Liver (tissue), 9 donors: Measurements from ENCODE around the gene KRT31. TPM values are rescaled to one million over a fixed set of nuclear protein-coding genes. Genes with fewer than 3 reads are reported as not detected.

Source experiments
- DNase-seq: peaks from one replicate; pipeline ENCODE4 v3.0.0-alpha.2; 2017; ENCODE audit warnings: low spot score
- H3K27ac ChIP-seq, 2 donors: one replicate each; pipeline ENCODE4 v1.7.0; 2013; ENCODE audit warnings: inconsistent platforms in 2 of 2, low read length in 2 of 2, control low read depth in 1 of 2, low read depth in 1 of 2, mild to moderate bottlenecking in 1 of 2
- H3K27me3 ChIP-seq, 4 donors: one replicate each; pipeline versions ENCODE4 v1.6.1 to v1.7.0; 2013; ENCODE audit warnings: low read length in 3 of 4, inconsistent platforms in 1 of 4, mild to moderate bottlenecking in 1 of 4, moderate library complexity in 1 of 4; ENCODE audit not compliant: control insufficient read depth in 4 of 4, insufficient read depth in 4 of 4
- H3K36me3 ChIP-seq, 4 donors: one replicate each; pipeline versions ENCODE4 v1.6.1 to v1.7.0; 2013; ENCODE audit warnings: low read length in 3 of 4, mild to moderate bottlenecking in 3 of 4, low read depth in 1 of 4, moderate library complexity in 1 of 4; ENCODE audit not compliant: control insufficient read depth in 4 of 4, insufficient read depth in 3 of 4
- H3K4me1 ChIP-seq, 4 donors: one replicate each; pipeline versions ENCODE4 v1.6.1 to v1.7.0; 2013; ENCODE audit warnings: low read length in 3 of 4, mild to moderate bottlenecking in 3 of 4, moderate library complexity in 1 of 4; ENCODE audit not compliant: control insufficient read depth in 4 of 4, insufficient read depth in 4 of 4
- H3K4me3 ChIP-seq, 3 donors: one replicate each; pipeline versions ENCODE4 v1.6.1 to v1.7.0; 2013; ENCODE audit warnings: low read length in 3 of 3, control low read depth in 1 of 3, low read depth in 1 of 3, mild to moderate bottlenecking in 1 of 3
- H3K9ac ChIP-seq, 2 donors: one replicate each; pipeline ENCODE4 v1.7.0; 2013; ENCODE audit warnings: low read length in 2 of 2, mild to moderate bottlenecking in 2 of 2, moderate library complexity in 2 of 2, control low read depth in 1 of 2, low read depth in 1 of 2
- H3K9me3 ChIP-seq, 4 donors: one replicate each; pipeline versions ENCODE4 v1.6.1 to v1.7.0; 2013; ENCODE audit warnings: low read length in 3 of 4; ENCODE audit not compliant: control insufficient read depth in 4 of 4
- CTCF ChIP-seq: fragments of 150-350 bp; IDR thresholded peaks from 2 replicates; pipeline ENCODE4 v1.5.1; 2017; ENCODE audit warnings: improper control_type of control experiment, low read depth, low read length; ENCODE audit not compliant: missing input control
- EGR1 ChIP-seq, 2 donors: IDR thresholded peaks; 2 replicates each; pipeline ENCODE4 v1.6.1; 2016 to 2018; ENCODE audit warnings: antibody characterized with exemption in 2 of 2, low read depth in 2 of 2
- FOXA1 ChIP-seq: IDR thresholded peaks from 2 replicates; pipeline ENCODE4 v1.6.1; 2016; ENCODE audit warnings: antibody characterized with exemption
- FOXA2 ChIP-seq: IDR thresholded peaks from 2 replicates; pipeline ENCODE4 v1.6.1; 2016; ENCODE audit warnings: antibody characterized with exemption
- GABPA ChIP-seq, 2 donors: IDR thresholded peaks in 1 of 2; conservative IDR thresholded peaks in 1 of 2; 2 replicates each; pipeline ENCODE4 v1.6.1; 2016; ENCODE audit warnings: antibody characterized with exemption in 2 of 2, mild to moderate bottlenecking in 1 of 2, moderate library complexity in 1 of 2
- HNF4A ChIP-seq, 2 donors: conservative IDR thresholded peaks; 2 replicates each; pipeline ENCODE4 v1.6.1; 2016; ENCODE audit warnings: antibody characterized with exemption in 2 of 2, mild to moderate bottlenecking in 2 of 2
- HNF4G ChIP-seq: IDR thresholded peaks from 2 replicates; pipeline ENCODE4 v1.6.1; 2016; ENCODE audit warnings: antibody characterized with exemption
- JUND ChIP-seq, 2 donors: IDR thresholded peaks; 2 replicates each; pipeline ENCODE4 v1.6.1; 2016; ENCODE audit warnings: antibody characterized with exemption in 2 of 2
- MAX ChIP-seq: IDR thresholded peaks from 2 replicates; pipeline ENCODE4 v1.6.1; 2016; ENCODE audit warnings: antibody characterized with exemption
- NR2F2 ChIP-seq: IDR thresholded peaks from 2 replicates; pipeline ENCODE4 v1.6.1; 2016; ENCODE audit warnings: antibody characterized with exemption
- RAD21 ChIP-seq, 2 donors: IDR thresholded peaks; 2 replicates each; pipeline ENCODE4 v1.6.1; 2016; ENCODE audit warnings: antibody characterized with exemption in 2 of 2, mild to moderate bottlenecking in 2 of 2
- REST ChIP-seq: IDR thresholded peaks from 2 replicates; pipeline ENCODE4 v1.6.1; 2016; ENCODE audit warnings: antibody characterized with exemption, mild to moderate bottlenecking
- RXRA ChIP-seq, 2 donors: IDR thresholded peaks; 2 replicates each; pipeline ENCODE4 v1.6.1; 2017 to 2018; ENCODE audit warnings: antibody characterized with exemption in 2 of 2, mild to moderate bottlenecking in 1 of 2
- SP1 ChIP-seq: IDR thresholded peaks from 2 replicates; pipeline ENCODE4 v1.6.1; 2018; ENCODE audit warnings: antibody characterized with exemption, mild to moderate bottlenecking
- TAF1 ChIP-seq: conservative IDR thresholded peaks from 2 replicates; pipeline ENCODE4 v1.6.1; 2016; ENCODE audit warnings: antibody characterized with exemption, mild to moderate bottlenecking
- YY1 ChIP-seq: IDR thresholded peaks from 2 replicates; pipeline ENCODE4 v1.6.1; 2016; ENCODE audit warnings: antibody characterized with exemption, mild to moderate bottlenecking
- ZBTB33 ChIP-seq: IDR thresholded peaks from 2 replicates; pipeline ENCODE4 v1.6.1; 2016; ENCODE audit warnings: antibody characterized with exemption
- WGBS: extraction: QIAGEN DNeasy Blood & Tissue Kit; methylation state at CpG from one replicate; pipeline ENCODE4 v1.1.7; 2013; 5-methylcytosine and 5-hydroxymethylcytosine counted together
- polyA plus RNA-seq, 2 donors: library from polyadenylated mRNA; stranded (reverse) in 1 of 2; unstranded in 1 of 2; fragments of 200-250 nt in 1 of 2; fragments of >200 nt in 1 of 2; fragmentation: Nextera tagmentation in 1 of 2; extraction: Ambion mirVana in 1 of 2; gene quantifications; one replicate each; pipeline versions ENCODE4 v1.2.1 to v1.2.3, GENCODE V29; 2013 to 2015
- total RNA-seq, 2 donors: library from RNA; depleted of rRNA; stranded (reverse); fragments of >200 nt; gene quantifications; one replicate each; pipeline ENCODE4 v1.2.3, GENCODE V29; 2014
- donor health status: healthy.
- donor health status: healthy.
- donor health status: healthy.
- donor health status: healthy.
- donor health status: healthy.

KRT31 gene
- total and polyA plus RNA-seq, 4 donors = not detected

- TF ChIP-seq JUND (IDR thresholded peaks at IDR 0.05) = no peak
- no peak for TF ChIP-seq RAD21 (IDR thresholded peaks at IDR 0.05)
- TF ChIP-seq TAF1 = no peak
- TF ChIP-seq CTCF = no peak
- no peak for TF ChIP-seq HNF4G
- TF ChIP-seq NR2F2 = no peak
- TF ChIP-seq GABPA (IDR thresholded peaks at IDR 0.05 in 1 of 2, conservative IDR thresholded peaks at IDR 0.05 in 1 of 2) = no peak
- TF ChIP-seq HNF4A (conservative IDR thresholded peaks at IDR 0.05) = no peak
- TF ChIP-seq YY1 = no peak
- no peak for TF ChIP-seq FOXA2
- TF ChIP-seq EGR1 (IDR thresholded peaks at IDR 0.05; ENCODE audit: low read depth in 2 of 2) = no peak
- TF ChIP-seq MAX = no peak
- TF ChIP-seq ZBTB33 = no peak
- TF ChIP-seq REST = no peak
- TF ChIP-seq SP1 = no peak
- TF ChIP-seq RXRA (IDR thresholded peaks at IDR 0.05) = no peak
- H3K27ac ChIP-seq = no peak overlapping the region
- no peak for DNase-seq
- no peaks in the 10 kb centered on the region for H3K36me3 ChIP-seq
- WGBS = 94% methylated on average over 6 of the region's 6 CpGs
- no peaks in the 10 kb centered on the region for H3K9me3 ChIP-seq
- H3K4me3 ChIP-seq = no peak overlapping the region
- H3K4me1 ChIP-seq = peaks cover 0 to 17% (median 10%) of the 10 kb centered on the region in 4 donors
- H3K27me3 ChIP-seq = no peaks in the 10 kb centered on the region
- H3K9ac ChIP-seq = no peak overlapping the region
These were observed 19.7 kb upstream of the KRT31 start for GRCh38 chr17:41417127-41417526.

GRCh38 chr17:41416479-41416878 lies 19.1 kb upstream of the KRT31 start:
- H3K9ac ChIP-seq = no peak overlapping the region
- no peaks in the 10 kb centered on the region for H3K27me3 ChIP-seq
- peaks cover 0 to 17% (median 10%) of the 10 kb centered on the region in 4 donors for H3K4me1 ChIP-seq
- no peak overlapping the region for H3K27ac ChIP-seq
- TF ChIP-seq JUND (IDR thresholded peaks at IDR 0.05) = no peak
- no peak for TF ChIP-seq FOXA1
- TF ChIP-seq EGR1 (IDR thresholded peaks at IDR 0.05; ENCODE audit: low read depth in 2 of 2) = no peak
- no peak for TF ChIP-seq NR2F2
- no peak for TF ChIP-seq RXRA (IDR thresholded peaks at IDR 0.05)
- no peak for TF ChIP-seq HNF4A (conservative IDR thresholded peaks at IDR 0.05)
- no peak for TF ChIP-seq MAX
- no peak for TF ChIP-seq CTCF
- TF ChIP-seq ZBTB33 = no peak
- no peak for DNase-seq
- no peaks in the 10 kb centered on the region for H3K36me3 ChIP-seq
- no peaks in the 10 kb centered on the region for H3K9me3 ChIP-seq
- WGBS = 65% methylated on average over 5 of the region's 5 CpGs
- H3K4me3 ChIP-seq = no peak overlapping the region
